ENCODE measurements around the gene RASSF4. TPM values are rescaled to one million over a fixed set of nuclear protein-coding genes. Genes with fewer than 3 reads are reported as not detected.

The RASSF4 gene
- total and polyA plus RNA-seq, 2 donors (not counting 3 experiments of a cell fraction or from before 2014, with no cell fraction given): 7.6 to 8.2 TPM

DNA sequence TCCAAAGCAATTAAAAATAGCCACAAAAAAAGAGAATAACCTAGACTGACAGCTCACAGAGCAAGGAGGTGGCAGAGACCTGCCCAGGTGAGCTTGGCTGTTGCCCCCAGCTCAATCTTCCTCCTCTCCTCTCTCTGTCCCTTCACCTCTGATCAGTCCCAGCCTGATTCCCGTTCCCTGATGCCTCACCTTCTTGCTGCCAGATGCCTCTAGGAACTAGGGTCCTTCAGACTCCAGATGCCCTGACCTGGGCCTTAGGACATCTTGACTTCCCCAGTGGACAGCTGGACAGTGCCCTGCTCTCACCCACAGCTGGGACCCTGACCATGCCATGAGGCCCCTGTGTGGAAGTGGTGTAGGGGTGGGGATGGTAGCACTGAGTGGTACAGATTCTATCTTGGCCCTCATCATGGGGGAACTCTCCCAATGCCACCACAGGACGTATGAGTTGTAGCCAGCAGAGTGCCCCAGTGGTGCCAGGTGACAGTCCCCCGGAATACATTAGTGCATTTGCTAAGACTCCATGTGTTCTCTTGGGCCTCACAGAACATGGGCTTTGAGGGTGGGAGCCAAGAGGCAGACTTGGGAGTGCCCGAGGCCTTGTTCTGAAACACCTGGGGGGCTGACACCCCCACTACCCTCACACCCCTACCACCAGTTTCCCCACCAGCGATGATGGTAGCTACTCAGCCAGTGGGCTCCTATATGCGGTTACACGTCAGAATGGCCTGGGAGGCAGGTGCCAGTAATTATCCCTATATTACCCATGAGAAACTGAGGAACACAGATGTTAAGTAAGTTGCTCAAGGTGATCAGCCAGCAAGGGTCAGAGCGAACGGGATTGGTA lies 17.0 kb downstream of the RASSF4 start:
- POLR2A ChIA-PET: interaction anchor here (0.7 to 1.7 kb wide), 5 partner anchors 19 to 73 kb away, joined by 3 to 12 read pairs (median 6); no protein-coding TSS in a partner anchor
- BruUV-seq (replicated peaks): no TSS peak
- no peak overlapping the region for H3K27ac ChIP-seq (ENCODE audit: insufficient read depth, low read depth, low read length)
- dilution Hi-C loops (cut with MboI; ENCODE audit: extremely low pct_ligation_motif_present, low sequenced_read_pairs) (no loop called here), intact Hi-C loops (cut with micrococcal nuclease) (loop anchor here (5.0 to 10.0 kb wide), 2 partner anchors 99 to 1302 kb away; no protein-coding TSS in a partner anchor)
- peaks cover 36% of the 10 kb centered on the region for H3K4me1 ChIP-seq (ENCODE audit: control insufficient read depth, extremely low read depth, insufficient read depth, low read length)
- DNase-seq (ENCODE audit: low read depth, low spot score): peak; percentile 92
- no peaks in the 10 kb centered on the region for H3K79me2 ChIP-seq (ENCODE audit: control insufficient read depth, insufficient read depth, low read length)
- FAIRE-seq: no peak
- H3K9ac ChIP-seq (replicated peaks; ENCODE audit: extremely low read depth, insufficient read depth, low read length): peak overlapping the region; percentile 70
- CTCF ChIA-PET: interaction anchor here (1.0 to 2.0 kb wide), 5 partner anchors 9 to 43 kb away, joined by 3 to 30 read pairs (median 9); no protein-coding TSS in a partner anchor
- peak; percentile 29 for TF ChIP-seq POLR2AphosphoS5 (IDR thresholded peaks at IDR 0.05; ENCODE audit: insufficient read depth, low read depth, low read length)
- TF ChIP-seq MYC (IDR thresholded peaks at IDR 0.05; ENCODE audit: low read depth, low read length): no peak
- no peaks in the 10 kb centered on the region for H3K27me3 ChIP-seq (ENCODE audit: control insufficient read depth in 2 of 2, insufficient read depth in 2 of 2, low read length in 2 of 2)
- no peaks in the 10 kb centered on the region for H3K9me3 ChIP-seq (replicated peaks; ENCODE audit: control insufficient read depth, insufficient read depth, low read length)
- H2AFZ ChIP-seq (ENCODE audit: low read depth, low read length): no peak overlapping the region
- no peaks in the 10 kb centered on the region for H4K20me1 ChIP-seq (replicated peaks; ENCODE audit: control insufficient read depth, extremely low read depth, insufficient read depth, low read length)
- H3K9me1 ChIP-seq (replicated peaks; ENCODE audit: control insufficient read depth, extremely low read depth, insufficient read depth, low read length): no peaks in the 10 kb centered on the region
- H3K4me3 ChIP-seq (replicated peaks in 1 of 3; ENCODE audit: insufficient read depth in 1 of 3, low read depth in 1 of 3, low read length in 3 of 3): peak overlapping the region in 2 of 3 experiments; percentile 58 to 82
- peak overlapping the region; percentile 23 for H3K4me2 ChIP-seq (ENCODE audit: insufficient read depth, low read length)
- peaks cover 0 to 11% of the 10 kb centered on the region in 2 experiments for H3K36me3 ChIP-seq (ENCODE audit: control insufficient read depth in 2 of 2, extremely low read depth in 1 of 2, insufficient read depth in 2 of 2, low read length in 2 of 2)

DNA sequence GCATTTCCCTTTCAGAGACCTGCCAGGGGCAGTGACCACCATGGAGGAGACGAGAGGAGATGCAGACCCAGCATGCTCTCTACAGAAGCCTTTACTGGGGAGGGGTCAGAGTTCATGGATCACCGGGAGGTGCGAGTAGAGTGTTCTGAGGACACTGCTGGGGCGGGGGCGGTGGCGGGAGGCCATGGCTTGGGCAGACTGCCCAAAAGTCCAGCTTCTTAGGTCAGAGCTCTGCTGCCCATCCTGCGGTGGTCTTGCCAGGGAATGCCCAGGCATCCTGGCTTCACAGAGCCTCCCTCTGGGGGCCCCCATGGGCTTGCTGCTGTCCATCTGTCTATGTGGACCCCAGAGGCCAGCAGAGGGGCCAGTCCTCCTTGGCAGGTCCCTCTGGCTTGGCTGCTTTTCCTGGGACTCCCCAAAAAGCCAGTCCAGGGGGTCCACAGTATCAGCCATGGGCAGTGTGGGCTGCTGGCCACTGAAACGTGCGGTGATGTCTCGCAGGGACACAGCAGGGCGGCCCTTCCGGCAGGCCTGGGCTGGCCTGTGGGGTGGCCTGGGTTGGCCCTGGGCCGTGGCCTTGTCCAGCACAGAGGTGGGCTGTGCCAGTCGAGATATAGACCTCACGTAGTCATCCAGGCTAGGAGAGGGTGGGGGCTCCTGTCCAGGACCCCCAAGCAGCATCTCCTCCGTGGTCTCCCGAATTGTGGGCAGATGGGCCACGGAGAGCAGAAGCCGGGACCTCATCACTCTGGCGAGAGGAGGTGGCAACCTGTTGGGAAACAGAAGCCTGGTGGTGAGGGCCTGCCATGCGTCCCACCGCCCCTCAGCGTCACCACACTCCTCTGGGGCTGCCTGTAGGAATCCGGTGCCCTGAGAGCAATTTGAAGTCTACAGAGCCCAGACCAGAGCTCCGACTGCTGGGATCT lies 17.9 kb downstream of the RASSF4 start:
- FAIRE-seq (no peak), DNase-seq (ENCODE audit: low read depth, low spot score) (no peak)
- Histone ChIP-seq H3K27me3 (ENCODE audit: control insufficient read depth in 2 of 2, insufficient read depth in 2 of 2, low read length in 2 of 2) (no peaks in the 10 kb centered on the region), H2AFZ (ENCODE audit: low read depth, low read length) (no peak overlapping the region), H3K36me3 (ENCODE audit: control insufficient read depth in 2 of 2, extremely low read depth in 1 of 2, insufficient read depth in 2 of 2, low read length in 2 of 2) (peaks cover 0 to 11% of the 10 kb centered on the region in 2 experiments), H3K4me1 (ENCODE audit: control insufficient read depth, extremely low read depth, insufficient read depth, low read length) (peaks cover 46% of the 10 kb centered on the region), H3K4me2 (ENCODE audit: insufficient read depth, low read length) (peak overlapping the region; percentile 55), H3K4me3 (replicated peaks in 1 of 3; ENCODE audit: insufficient read depth in 1 of 3, low read depth in 1 of 3, low read length in 3 of 3) (peak overlapping the region in 2 of 3 experiments; percentile 58 to 82), H4K20me1 (replicated peaks; ENCODE audit: control insufficient read depth, extremely low read depth, insufficient read depth, low read length) (no peaks in the 10 kb centered on the region), H3K9me3 (replicated peaks; ENCODE audit: control insufficient read depth, insufficient read depth, low read length) (no peaks in the 10 kb centered on the region), H3K79me2 (ENCODE audit: control insufficient read depth, insufficient read depth, low read length) (no peaks in the 10 kb centered on the region), H3K27ac (ENCODE audit: insufficient read depth, low read depth, low read length) (peak overlapping the region; percentile 43), H3K9ac (replicated peaks; ENCODE audit: extremely low read depth, insufficient read depth, low read length) (peak overlapping the region; percentile 70), H3K9me1 (replicated peaks; ENCODE audit: control insufficient read depth, extremely low read depth, insufficient read depth, low read length) (no peaks in the 10 kb centered on the region)
- TF ChIP-seq POLR2A (IDR thresholded peaks at IDR 0.05; ENCODE audit: low read depth, low read length) (no peak), FOS (IDR thresholded peaks at IDR 0.05; ENCODE audit: borderline replicate concordance, insufficient read depth, low read length) (no peak), POLR2AphosphoS5 (IDR thresholded peaks at IDR 0.05; ENCODE audit: insufficient read depth, low read depth, low read length) (no peak), MYC (IDR thresholded peaks at IDR 0.05; ENCODE audit: low read depth, low read length) (no peak), EZH2 (IDR thresholded peaks at IDR 0.05; ENCODE audit: borderline replicate concordance, low read depth, low read length, severe bottlenecking) (no peak), JUN (IDR thresholded peaks at IDR 0.05; ENCODE audit: borderline replicate concordance, insufficient read depth, insufficient read length, low read depth) (no peak), GATA2 (IDR thresholded peaks at IDR 0.05; ENCODE audit: insufficient read depth, insufficient read length, low read depth, low read length) (no peak)
- TF ChIP-seq, protein P1, sequence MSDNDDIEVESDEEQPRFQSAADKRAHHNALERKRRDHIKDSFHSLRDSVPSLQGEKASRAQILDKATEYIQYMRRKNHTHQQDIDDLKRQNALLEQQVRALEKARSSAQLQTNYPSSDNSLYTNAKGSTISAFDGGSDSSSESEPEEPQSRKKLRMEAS (IDR thresholded peaks at IDR 0.05; ENCODE audit: insufficient read depth, insufficient read length): no peak
- TF ChIP-seq, protein P2, sequence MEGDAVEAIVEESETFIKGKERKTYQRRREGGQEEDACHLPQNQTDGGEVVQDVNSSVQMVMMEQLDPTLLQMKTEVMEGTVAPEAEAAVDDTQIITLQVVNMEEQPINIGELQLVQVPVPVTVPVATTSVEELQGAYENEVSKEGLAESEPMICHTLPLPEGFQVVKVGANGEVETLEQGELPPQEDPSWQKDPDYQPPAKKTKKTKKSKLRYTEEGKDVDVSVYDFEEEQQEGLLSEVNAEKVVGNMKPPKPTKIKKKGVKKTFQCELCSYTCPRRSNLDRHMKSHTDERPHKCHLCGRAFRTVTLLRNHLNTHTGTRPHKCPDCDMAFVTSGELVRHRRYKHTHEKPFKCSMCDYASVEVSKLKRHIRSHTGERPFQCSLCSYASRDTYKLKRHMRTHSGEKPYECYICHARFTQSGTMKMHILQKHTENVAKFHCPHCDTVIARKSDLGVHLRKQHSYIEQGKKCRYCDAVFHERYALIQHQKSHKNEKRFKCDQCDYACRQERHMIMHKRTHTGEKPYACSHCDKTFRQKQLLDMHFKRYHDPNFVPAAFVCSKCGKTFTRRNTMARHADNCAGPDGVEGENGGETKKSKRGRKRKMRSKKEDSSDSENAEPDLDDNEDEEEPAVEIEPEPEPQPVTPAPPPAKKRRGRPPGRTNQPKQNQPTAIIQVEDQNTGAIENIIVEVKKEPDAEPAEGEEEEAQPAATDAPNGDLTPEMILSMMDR (IDR thresholded peaks at IDR 0.05; ENCODE audit: extremely low read depth in 1 of 2, insufficient read depth in 1 of 2, low read depth in 1 of 2, low read length in 2 of 2): no peak
- intact Hi-C loops (cut with micrococcal nuclease) (loop anchor here (1.0 to 10.0 kb wide), 3 partner anchors 19 to 1303 kb away; no protein-coding TSS in a partner anchor), dilution Hi-C loops (cut with MboI; ENCODE audit: extremely low pct_ligation_motif_present, low sequenced_read_pairs) (no loop called here)
- ChIA-PET POLR2A (interaction anchor here (0.7 to 2.2 kb wide), 8 partner anchors 10 to 72 kb away, joined by 3 to 48 read pairs (median 8); partner anchors contain the start of gene ZNF22), CTCF (interaction anchor here (0.8 to 1.7 kb wide), 5 partner anchors 11 to 45 kb away, joined by 3 to 11 read pairs (median 7); no protein-coding TSS in a partner anchor)
- no TSS peak for BruUV-seq (replicated peaks)
